Urinary bladder (tissue), 4 donors: Measurements from ENCODE around the gene NKD2. TPM values are rescaled to one million over a fixed set of nuclear protein-coding genes. Genes with fewer than 3 reads are reported as not detected.

ENCODE experiments used
- DNase-seq: peaks from one replicate; pipeline ENCODE4 v3.0.0-alpha.2; 2015; ENCODE audit errors: extremely low spot score
- H3K27ac ChIP-seq: one replicate; pipeline ENCODE4 v1.5.1; 2013; ENCODE audit warnings: low read depth, mild to moderate bottlenecking, moderate library complexity
- H3K36me3 ChIP-seq: one replicate; pipeline ENCODE4 v1.6.1; 2013; ENCODE audit warnings: mild to moderate bottlenecking, moderate library complexity; ENCODE audit not compliant: insufficient read depth
- H3K4me1 ChIP-seq: one replicate; pipeline ENCODE4 v1.6.1; 2013; ENCODE audit warnings: mild to moderate bottlenecking, moderate library complexity; ENCODE audit not compliant: insufficient read depth
- H3K4me3 ChIP-seq: one replicate; pipeline ENCODE4 v1.5.1; 2013; ENCODE audit warnings: low read depth, low read length
- WGBS: extraction: QIAGEN DNeasy Blood & Tissue Kit; methylation state at CpG from one replicate; pipeline ENCODE4 v1.1.7; 2013; 5-methylcytosine and 5-hydroxymethylcytosine counted together
- polyA plus RNA-seq: library from polyadenylated mRNA; stranded (reverse); fragments of 200-250 nt; gene quantifications from one replicate; pipeline ENCODE4 v1.2.3, GENCODE V29; 2013
- total RNA-seq: library from RNA; depleted of rRNA; stranded (reverse); fragments of >200 nt; gene quantifications from one replicate; pipeline ENCODE4 v1.2.3, GENCODE V29; 2014
- donor health status: healthy with polysubstance abuse.
- donor health status: healthy.

Gene NKD2
- total and polyA plus RNA-seq, 2 donors, result 1.3 to 7.5 TPM

GRCh38 chr5:1065891-1066650, 57.5 kb downstream of the NKD2 start:
- Histone ChIP-seq H3K4me3 (no peak overlapping the region), H3K4me1 (no peaks in the 10 kb centered on the region), H3K36me3 (no peaks in the 10 kb centered on the region), H3K27ac (no peak overlapping the region)
- DNase-seq, result no peak
- WGBS, result 95% methylated on average over 16 of the region's 16 CpGs

- Histone ChIP-seq H3K36me3 (no peaks in the 10 kb centered on the region), H3K4me1 (no peaks in the 10 kb centered on the region), H3K4me3 (no peak overlapping the region), H3K27ac (no peak overlapping the region)
- DNase-seq, result no peak
- 90% methylated on average over 12 of the region's 12 CpGs for WGBS
These were observed 58.1 kb downstream of the NKD2 start for GRCh38 chr5:1066676-1067075.

- no peak for DNase-seq
- no peak overlapping the region for H3K4me3 ChIP-seq
- 86% methylated on average over 45 of the region's 45 CpGs for WGBS
- H3K4me1 ChIP-seq, result no peaks in the 10 kb centered on the region
- H3K36me3 ChIP-seq, result no peaks in the 10 kb centered on the region
- H3K27ac ChIP-seq, result no peak overlapping the region
These were observed 58.8 kb downstream of the NKD2 start for GRCh38 chr5:1067141-1068121.

- H3K27ac ChIP-seq, result no peak overlapping the region
- H3K4me1 ChIP-seq, result no peaks in the 10 kb centered on the region
- no peaks in the 10 kb centered on the region for H3K36me3 ChIP-seq
- DNase-seq, result no peak
- H3K4me3 ChIP-seq, result no peak overlapping the region
- 89% methylated on average over 34 of the region's 34 CpGs for WGBS
These were observed 59.7 kb downstream of the NKD2 start for GRCh38 chr5:1068204-1068894.

GRCh38 chr5:1068895-1069719, 60.5 kb downstream of the NKD2 start:
- Histone ChIP-seq H3K4me1 (no peaks in the 10 kb centered on the region), H3K36me3 (no peaks in the 10 kb centered on the region)
- WGBS, result 93% methylated on average over 33 of the region's 33 CpGs

GRCh38 chr5:1069720-1070088, 61.1 kb downstream of the NKD2 start:
- no peak overlapping the region for H3K27ac ChIP-seq
- H3K4me3 ChIP-seq, result no peak overlapping the region
- no peaks in the 10 kb centered on the region for H3K36me3 ChIP-seq
- WGBS, result 92% methylated on average over 14 of the region's 15 CpGs
- no peaks in the 10 kb centered on the region for H3K4me1 ChIP-seq
- DNase-seq, result no peak

More at GRCh38 chr5:1068895-1069719, 60.5 kb downstream of the NKD2 start:
- Histone ChIP-seq H3K27ac (no peak overlapping the region), H3K4me3 (no peak overlapping the region)
- DNase-seq, result no peak

- H3K4me3 ChIP-seq, result no peak overlapping the region
- H3K36me3 ChIP-seq, result no peaks in the 10 kb centered on the region
- no peak overlapping the region for H3K27ac ChIP-seq
- no peak for DNase-seq
- H3K4me1 ChIP-seq, result no peaks in the 10 kb centered on the region
- 89% methylated on average over 46 of the region's 46 CpGs for WGBS
These were observed 64.9 kb downstream of the NKD2 start for GRCh38 chr5:1073239-1074102.

GRCh38 chr5:1074226-1074625, 65.6 kb downstream of the NKD2 start:
- DNase-seq, result no peak
- Histone ChIP-seq H3K36me3 (no peaks in the 10 kb centered on the region), H3K27ac (no peak overlapping the region), H3K4me1 (no peaks in the 10 kb centered on the region), H3K4me3 (no peak overlapping the region)
- 92% methylated on average over 18 of the region's 18 CpGs for WGBS

- no peak overlapping the region for H3K4me3 ChIP-seq
- WGBS, result 87% methylated on average over 40 of the region's 40 CpGs
- no peaks in the 10 kb centered on the region for H3K36me3 ChIP-seq
- DNase-seq, result no peak
- H3K27ac ChIP-seq, result no peak overlapping the region
- H3K4me1 ChIP-seq, result no peaks in the 10 kb centered on the region
These were observed 66.4 kb downstream of the NKD2 start for GRCh38 chr5:1074816-1075554.

GRCh38 chr5:1075555-1075881, 66.9 kb downstream of the NKD2 start:
- DNase-seq, result no peak
- Histone ChIP-seq H3K4me3 (no peak overlapping the region), H3K4me1 (no peaks in the 10 kb centered on the region), H3K27ac (no peak overlapping the region), H3K36me3 (no peaks in the 10 kb centered on the region)
- 88% methylated on average over 10 of the region's 10 CpGs for WGBS

- Histone ChIP-seq H3K4me3 (no peak overlapping the region), H3K27ac (no peak overlapping the region), H3K4me1 (no peaks in the 10 kb centered on the region), H3K36me3 (no peaks in the 10 kb centered on the region)
- WGBS, result 97% methylated on average over 17 of the region's 17 CpGs
- DNase-seq, result no peak
These were observed 67.3 kb downstream of the NKD2 start for GRCh38 chr5:1075931-1076330.

- WGBS, result 91% methylated on average over 17 of the region's 17 CpGs
- H3K4me1 ChIP-seq, result no peaks in the 10 kb centered on the region
- no peak for DNase-seq
- H3K36me3 ChIP-seq, result no peaks in the 10 kb centered on the region
- no peak overlapping the region for H3K27ac ChIP-seq
- no peak overlapping the region for H3K4me3 ChIP-seq
These were observed 67.8 kb downstream of the NKD2 start for GRCh38 chr5:1076406-1076805.
